ENCODE measurements around the gene OTOG.

OTOG gene

DNA sequence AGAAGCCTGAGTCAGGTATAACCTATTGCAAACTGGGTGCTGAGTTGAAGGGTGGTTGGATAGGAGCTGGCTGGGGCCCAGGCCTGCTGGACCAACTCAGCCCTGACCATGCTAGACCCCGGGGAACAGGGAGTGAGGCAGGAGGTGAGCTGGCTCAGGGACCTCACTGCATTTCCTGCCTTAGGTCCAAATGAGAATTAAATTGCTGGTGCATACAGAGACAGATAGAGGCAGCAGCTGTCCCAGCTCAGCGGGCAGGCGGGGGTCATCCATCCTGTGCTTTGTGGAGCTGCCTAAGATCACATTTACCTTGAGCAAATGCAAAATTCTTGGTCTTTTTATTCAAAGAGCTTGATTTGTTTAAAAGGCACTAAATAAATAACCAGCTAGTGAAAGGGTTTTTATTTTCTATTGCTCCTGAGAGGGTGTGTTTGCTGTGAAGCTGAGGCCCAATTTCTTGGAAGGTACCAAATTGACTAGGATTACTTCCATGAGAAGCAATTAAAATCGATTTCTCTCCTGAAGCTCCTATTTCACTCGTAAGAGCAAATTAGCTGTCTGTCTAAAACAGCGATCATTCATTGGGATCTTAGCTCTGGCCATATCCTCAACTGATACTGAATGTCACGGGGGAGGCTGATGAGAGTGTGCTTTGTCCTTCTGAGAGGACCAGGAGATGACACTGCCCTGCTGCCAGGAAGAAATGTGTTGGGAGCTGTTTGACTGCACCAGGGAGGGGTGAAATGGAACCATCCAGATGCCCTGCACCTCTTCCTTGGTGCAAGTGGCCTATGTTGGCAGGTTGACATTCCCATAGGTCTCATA, 27.8 kb upstream of the OTOG start:
- no peak for DNase-seq (ENCODE audit: low spot score)

DNA sequence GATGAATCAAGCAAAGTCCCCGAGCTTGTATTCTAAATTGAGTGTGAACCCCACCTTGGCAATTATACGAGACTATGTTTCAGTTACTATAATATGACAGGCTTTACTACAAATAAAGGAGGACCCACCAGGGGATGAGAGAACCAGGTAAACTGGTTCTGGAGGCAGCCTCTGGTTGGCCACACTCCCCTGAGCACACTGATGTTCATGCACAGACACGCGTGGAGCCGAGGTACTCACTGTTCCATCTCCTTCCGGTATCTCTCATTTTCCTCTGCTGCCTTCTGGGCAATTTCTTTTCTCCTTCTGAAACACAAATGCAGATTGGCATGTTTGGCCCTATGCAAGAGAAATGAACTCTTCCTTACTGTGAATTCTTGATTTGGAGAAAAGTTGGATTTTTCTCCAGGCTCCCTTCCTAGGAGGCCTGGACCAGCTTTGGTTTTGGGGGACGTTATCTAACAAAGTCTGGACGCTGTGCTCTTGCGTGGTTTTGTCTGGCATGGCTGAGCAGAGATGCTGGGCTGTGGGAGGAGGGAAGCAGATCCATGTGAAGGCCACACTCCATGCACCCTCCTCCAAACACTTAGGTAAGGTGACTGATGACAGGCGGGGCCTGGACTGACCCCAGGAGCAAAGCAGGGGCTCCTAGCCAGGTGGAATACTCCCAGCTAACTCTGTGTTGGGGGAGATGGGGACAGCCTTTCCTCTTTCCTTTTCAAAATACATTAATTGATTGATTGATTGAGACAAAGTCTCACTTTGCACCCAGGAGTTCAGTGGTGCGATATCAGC, 25.8 kb upstream of the OTOG start:
- DNase-seq (ENCODE audit: low spot score): no peak

DNA sequence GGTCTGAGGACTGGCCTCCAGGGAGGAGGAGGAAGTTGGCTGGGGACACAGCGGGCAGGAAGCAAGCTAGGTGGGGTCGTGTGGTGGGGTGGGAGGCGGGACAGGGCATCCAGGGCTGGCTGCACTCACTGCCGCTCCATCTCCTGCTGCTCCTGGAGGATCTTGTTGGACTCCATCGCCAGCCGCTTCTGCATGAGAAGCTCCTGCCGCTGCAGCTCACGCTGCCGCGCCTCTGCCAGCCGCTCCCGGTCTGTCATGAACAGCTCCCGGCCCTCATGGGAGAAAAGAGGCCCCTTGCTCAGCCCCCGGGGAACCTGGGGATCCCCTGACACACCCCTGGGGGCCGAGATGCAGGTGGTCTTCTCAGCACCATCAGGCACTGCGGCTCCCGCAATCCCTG, 24.4 kb upstream of the OTOG start:
- DNase-seq (ENCODE audit: low spot score): no peak

DNA sequence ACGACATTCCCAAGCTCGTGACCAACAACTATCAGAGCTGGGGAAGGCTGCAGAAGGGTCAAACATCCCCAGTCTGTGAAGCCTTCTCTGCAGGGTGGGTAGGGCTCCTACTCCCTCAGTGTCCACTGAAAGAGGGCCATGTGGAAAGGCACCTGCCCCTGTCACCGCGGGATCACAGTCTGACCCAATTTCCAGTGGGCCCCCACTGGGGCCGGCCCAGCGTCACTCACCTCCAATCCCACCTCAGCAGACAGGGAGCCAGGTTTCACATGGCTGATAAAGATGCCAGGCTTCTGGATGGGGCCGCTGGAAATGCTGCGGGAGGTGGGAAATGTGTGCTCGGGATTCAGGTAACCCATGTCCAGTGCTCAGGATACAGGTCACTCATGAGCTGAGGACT, 22.8 kb upstream of the OTOG start:
- DNase-seq (ENCODE audit: low spot score): no peak

DNA sequence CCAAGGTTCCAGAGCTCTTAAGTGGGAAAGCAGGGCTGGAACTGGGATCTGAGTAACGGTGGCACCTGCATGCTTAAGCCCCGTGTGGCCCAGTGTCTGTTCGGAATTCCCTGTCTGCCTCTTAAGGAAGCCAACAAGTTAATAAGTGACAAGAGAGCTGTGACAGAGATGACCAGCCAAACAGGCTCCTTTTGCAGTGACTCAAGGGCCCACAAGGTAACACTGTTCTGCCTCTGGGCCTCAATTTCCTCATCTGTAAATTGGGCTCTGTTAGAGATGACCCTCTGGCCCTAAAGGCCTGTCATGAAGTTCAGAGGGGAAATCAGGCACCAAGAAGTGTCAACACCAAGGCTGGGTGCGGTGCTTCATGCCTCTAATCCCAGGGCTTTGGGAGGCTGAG, 21.5 kb upstream of the OTOG start:
- no peak for DNase-seq (ENCODE audit: low spot score)

DNA sequence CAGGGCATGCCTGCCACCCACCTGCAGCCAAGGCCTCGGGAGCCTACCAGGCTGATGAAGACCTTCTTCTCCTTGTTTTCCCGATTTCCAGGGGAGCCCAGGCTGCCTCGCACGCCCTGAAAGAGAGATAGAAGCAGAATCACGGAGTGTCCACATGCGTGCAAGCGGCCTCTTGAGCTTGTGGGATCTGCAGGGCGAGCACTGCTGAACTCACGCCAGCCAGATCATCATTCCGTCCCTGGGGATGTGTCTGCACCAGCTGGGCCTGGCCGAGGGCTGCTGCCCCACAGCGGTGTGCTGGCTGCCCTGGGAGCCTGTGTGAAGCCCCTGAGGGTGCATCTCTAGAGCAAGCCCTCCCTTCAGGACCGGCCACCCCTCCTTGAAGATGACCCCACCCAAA, 20.7 kb upstream of the OTOG start:
- no peak for DNase-seq (ENCODE audit: low spot score)

DNA sequence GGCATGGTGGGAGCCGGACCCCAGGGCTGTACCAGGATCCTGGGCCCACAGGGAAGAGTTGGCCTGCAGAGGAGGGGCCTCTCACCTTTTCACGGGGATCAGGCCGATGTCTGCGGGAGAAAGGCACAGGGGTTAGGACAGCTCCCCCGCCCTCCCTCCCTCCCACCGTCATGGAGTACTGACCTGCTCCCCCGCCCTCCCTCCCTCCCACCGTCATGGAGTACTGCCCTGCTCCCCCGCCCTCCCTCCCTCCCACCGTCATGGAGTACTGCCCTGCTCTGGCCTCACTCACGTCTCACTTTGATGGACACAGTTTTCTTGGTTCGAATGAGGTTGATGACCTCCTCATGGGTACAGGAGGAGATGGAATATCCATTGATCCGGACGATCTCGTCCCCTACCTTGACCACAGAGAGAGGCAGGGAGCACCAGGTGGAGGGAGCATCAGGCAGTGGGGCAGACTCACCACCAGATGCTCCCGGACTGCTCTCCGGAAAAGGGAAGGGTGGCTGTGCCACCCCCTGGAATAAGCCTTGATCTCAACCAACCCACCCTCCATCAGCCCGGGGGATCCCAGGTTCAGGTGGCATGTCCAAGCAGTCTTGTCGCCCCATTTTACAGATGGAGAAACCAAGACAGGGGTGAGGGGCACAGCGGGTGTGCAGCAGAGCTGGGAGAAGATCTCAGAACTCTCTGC, 20.0 kb upstream of the OTOG start:
- no peak for DNase-seq (ENCODE audit: low spot score)

DNA sequence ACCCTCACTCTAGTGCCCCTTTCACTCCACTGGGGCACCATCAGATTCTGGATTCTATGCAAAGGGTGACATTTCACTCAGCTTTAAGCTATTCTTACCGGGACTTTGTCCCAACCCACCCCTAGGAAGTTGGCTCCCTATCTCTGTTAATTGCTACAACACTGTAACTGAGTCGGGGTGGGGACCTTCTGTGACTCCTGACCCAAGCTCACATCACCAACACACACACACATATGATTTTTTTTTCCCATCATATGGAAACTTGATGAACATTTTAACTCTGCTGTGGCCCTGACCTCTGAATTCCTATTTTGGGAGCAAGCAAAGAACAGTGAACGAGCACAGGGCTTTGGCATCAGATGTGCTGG, 19.4 kb upstream of the OTOG start:
- no peak for DNase-seq (ENCODE audit: low spot score)

DNA sequence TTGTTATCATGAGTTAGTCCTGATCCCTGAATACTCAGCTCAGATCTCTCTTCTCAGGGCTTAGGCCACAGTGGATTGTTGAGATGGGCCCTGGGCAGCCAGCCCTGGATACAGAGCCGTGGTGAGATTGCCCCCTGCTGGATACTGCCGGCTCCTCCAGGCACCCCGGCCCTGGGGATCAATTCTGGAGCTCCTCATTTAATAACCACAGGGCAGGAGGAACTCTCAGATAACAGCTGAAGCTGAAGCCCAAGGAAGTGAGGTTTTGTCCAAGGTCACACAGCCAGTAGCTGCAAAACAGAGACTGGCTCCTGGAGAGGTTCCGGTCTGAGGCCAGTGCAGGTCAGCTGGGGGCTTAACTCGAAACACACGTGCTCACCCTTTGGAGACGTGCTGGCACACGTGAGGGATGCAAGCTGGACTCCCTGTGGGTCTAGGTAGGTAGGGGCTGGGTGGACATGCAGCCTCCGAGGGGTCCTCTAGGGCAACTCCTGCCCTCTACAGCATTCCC, 18.8 kb upstream of the OTOG start:
- peak; percentile 85 for DNase-seq (ENCODE audit: low spot score)

DNA sequence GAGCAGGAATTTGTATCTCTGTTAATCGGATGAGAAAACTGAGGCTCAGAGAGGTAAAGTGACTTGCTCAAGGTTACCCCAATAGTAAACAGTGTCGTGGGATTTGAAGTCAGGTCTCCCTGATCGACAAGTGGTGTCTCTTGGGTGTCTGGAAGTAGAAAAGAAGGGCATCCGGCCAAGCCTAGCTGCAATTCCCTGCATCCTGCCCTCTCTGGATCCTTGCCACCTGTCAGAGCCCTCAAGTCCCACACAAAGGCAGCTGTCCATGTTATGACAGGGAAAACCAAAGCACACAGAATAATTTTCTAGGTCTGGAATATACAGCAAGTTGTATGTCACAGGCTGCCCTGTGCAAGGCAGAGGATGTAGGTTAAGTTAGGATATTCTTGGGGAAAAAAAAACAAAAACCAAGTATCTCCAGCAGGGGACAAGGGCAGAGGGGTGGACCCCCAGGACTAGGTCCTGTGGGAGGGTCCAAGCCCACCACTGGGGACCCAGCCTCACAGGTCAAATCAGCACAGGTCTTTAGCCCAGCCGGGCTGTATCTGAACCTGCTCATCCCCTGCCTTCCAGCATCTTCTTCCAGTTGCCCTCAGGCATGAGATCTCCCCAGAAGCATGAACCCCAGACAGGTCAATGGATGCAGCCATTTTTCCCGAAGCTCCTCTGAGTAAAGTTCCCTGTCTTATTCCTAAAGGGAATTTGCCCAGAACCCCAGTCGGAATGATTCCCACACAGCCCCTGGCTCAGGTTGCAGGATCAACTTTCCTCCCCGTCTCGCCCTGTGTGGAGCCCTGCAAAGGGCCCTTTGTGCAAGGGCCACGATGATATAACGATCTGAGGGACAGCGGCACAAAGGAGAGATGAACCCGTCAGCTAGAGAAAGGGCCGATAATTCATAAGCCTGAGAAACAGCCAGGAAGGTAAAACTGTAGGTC, 17.9 kb upstream of the OTOG start:
- DNase-seq (ENCODE audit: low spot score): no peak

DNA sequence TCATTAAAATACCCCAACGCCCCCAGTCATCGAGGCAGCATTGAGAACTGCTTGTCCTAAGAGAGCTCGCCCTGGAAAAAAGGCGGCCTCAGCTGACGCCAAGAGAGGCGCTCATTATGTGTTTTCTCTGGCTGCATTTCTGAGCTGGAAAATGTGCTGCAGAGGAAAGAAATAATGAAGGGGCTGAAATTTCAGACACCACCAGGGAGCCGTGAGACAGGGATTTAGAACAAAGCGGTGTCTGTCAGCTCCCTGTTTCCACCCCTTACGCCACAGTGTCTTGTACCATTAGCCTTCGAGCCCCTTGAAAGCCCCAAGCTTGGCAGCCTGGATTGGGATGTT, 17.2 kb upstream of the OTOG start:
- no peak for DNase-seq (ENCODE audit: low spot score)

DNA sequence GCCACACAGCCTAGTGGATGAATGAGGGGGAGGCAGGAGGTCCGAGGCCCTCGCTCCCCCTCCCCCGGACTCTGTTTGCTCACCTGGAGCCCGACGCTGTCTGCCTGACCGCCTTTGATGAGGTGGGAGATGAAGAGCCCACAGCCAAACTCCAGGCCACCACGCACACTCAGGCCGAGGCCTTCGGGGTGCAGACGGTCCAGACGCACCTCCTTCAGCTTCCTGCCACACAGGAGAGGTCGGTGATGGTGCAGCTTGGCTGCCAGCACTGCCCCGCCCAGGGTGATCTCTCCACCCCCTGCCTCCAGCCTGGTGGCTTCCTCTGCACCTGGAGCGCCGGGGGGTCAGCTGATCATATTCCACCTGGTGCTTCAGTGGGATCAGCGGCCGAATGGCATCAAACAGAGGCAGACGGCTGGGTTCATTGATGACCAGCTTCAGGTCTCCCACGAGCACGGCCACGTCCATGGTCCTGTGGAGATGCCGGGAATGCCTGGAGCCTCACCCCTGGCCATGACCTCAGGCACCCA, 15.9 kb upstream of the OTOG start:
- no peak for DNase-seq (ENCODE audit: low spot score)

DNA sequence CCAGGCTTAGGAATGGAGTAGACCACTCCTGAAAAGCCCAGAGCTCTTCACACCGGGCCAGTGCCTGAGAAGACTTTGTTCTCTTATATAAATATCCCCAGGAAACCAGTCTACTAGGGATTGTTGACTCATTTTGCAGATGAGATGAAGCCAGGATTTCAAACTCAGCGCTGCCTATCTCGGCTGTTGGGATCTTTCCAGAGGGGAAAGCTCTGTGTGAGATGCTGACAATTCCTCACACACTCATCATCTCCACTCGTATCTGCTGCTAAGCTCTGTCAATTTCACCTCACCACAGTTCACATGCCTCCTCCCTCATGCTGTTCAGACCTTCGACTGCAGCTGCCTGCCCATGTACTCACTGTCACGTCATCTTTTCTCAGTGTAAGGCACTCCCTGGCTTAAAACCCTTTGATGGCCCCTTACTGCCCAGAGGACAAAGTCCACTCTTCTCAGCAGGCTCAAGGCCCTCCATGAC, 15.4 kb upstream of the OTOG start:
- no peak for DNase-seq (ENCODE audit: low spot score)

DNA sequence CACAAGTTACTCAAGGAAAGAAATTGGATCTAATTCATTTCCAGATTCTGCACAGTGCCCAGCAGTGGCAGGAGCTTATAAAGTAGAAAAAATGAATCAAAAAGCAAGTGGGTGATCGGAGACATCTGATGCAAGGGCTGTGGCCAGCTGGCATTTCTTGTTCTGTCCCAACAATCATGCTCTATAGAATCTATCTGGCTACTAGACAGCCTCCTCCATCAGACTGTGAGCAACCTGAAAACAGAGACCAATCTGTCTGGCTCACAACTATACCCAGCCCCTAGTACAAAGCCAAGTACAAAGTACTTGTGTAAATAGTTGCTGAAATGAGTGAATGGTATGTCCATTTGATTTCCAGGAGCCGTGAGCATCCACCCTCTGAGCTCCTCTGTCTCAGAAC, 14.3 kb upstream of the OTOG start:
- DNase-seq (ENCODE audit: low spot score): no peak

DNA sequence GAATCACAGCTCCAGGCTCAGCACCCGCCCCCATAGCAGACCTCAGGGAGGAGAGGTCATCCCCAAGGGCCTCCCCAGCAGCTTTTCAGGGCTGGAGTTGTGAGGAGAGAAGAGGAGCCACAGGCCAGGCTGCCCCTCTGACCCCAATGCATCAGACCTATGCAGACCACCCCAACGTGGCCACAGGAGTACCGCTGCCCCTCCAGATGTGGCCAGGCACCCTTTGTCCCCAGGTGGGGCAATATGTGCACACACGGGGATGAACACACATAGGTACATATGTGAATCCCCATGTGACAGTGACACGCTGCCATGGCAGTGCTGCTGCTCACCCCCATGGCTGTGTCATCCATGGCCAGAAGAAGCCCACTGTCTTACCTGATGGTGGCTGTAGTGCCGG, 13.7 kb upstream of the OTOG start:
- no peak for DNase-seq (ENCODE audit: low spot score)

DNA sequence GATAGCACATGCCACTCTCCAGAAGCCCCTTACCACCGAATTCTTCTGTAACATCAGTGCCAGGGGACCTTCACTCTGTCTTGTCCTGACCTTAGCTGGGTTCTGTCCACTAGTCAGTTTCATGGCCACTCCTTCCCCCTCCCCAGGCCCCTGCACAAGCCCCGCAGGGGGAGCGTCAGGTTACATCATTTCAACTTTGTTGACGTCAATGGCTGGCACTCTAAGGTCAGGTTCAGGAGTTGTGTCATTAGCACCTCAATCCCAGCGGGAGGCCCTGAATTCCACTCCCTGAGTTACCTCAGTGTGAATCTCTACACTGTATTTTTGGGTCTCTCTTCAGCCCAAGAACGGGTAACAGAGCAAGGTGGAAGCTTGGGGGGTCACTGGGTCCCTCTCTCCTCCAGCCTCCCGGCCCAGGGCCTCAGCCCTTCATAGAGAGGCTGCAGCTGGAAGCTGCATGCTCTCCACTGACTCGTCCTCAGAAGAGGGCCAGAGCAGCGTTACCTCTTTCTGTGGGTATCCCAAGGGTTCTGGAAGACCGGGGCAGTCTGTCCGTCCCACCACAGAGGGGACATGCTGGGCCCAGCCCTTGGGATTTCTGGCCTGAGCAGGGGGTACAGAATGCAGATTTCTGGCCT, 13.2 kb upstream of the OTOG start:
- no peak for DNase-seq (ENCODE audit: low spot score)

DNA sequence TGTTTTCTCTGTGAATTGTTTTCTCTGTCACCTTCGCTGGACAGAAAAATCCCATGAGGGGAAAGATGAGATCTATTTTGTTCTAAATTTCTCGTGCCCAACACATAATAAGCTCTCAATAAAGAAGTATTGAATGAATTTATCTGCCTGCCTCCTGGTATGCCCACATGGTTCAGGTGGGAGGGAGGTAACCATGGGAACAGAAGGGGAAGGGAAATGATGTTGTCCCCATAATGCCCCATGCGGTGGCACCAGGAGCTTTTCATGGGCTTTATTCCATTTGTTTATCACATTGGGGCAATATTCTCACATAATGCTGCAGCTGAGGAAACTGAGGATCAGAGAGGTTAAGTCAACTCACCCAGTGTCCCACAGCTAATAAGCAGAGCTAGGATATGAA, 11.6 kb upstream of the OTOG start:
- DNase-seq (ENCODE audit: low spot score): no peak

DNA sequence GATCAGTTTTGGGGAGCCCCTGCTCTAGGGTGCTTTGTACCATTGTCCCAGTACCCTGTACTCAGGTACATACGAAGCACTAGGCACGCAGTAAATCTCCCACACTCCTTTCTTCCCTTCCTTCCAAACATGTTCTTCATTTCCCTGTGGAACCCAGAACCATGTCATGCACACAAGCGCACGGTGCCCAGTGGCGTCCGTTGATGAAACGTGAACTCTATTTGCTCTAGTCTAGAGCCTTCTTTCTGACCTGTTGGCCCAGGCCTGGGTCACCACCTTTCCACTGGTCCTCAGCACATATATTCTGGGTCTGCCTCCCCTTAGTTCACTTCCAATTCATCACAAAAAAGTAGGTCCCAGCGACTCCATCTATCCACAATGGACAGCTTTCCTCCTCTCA, 9.8 kb upstream of the OTOG start:
- DNase-seq (ENCODE audit: low spot score): no peak

DNA sequence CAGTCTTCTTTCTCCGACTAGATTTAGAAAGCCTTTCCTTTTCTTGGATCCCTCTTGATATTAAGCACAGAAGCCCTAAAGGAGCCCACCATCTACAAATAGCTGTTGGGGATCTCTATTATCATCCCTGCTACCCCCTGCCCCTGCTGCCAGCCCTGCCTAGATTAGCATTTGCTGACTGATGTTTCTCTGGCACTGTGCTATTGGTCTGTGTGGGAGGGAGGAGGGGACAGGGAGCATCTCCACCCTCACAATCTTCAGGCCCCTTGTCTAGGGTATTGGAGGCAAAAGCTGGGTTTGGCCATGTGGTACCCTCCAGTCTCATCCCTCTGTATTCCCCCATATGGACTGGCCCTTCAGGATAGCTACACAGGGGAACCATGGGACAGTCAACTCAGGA, 9.0 kb upstream of the OTOG start:
- no peak for DNase-seq (ENCODE audit: low spot score)

DNA sequence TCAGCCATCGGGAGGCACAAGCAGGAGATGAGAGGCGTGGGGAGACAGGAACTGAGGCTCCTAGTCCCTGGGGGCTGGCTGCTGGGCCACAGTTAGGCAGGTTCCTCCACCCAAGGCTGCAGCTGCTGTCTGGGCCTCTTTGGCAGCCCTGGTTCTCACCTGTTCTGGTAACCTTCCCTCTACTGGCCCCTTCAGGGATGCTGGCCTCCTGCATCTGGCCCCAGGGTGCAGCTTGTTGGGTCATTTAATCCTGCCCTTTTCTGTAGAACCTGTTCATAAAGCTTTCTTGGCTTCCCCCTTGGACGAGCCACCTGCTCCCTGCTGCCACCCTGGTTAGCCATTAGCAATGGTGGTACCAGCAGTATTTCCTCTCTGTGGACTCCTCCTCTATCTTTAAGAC, 8.3 kb upstream of the OTOG start:
- DNase-seq (ENCODE audit: low spot score): no peak

DNA sequence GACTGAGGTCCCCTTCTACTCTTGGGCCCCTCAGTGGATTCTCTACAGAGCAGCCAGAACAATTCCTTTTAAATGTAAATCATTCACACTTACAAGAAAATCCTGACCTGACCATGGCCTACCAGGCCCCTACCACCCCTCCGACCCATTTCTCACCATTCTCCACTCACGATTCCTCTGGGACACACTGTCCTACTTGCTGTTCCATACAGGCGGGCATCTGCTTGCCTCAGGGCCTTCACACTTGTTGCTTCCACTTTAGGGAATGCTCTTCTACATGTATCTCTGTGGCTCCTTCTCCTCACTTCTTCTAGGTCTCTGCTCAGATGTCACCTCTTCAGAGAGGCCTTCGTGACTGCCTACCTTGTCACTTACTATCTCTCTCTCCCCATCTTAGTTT, 6.3 kb upstream of the OTOG start:
- DNase-seq (ENCODE audit: low spot score): no peak

Data from ecto neural progenitor cell (in vitro differentiated cells).